Suprapubic skin (tissue), 4 donors: ENCODE data around the gene PHOX2A. TPM values are rescaled to one million over a fixed set of nuclear protein-coding genes. Genes with fewer than 3 reads are reported as not detected.

ENCODE experiments used
- DNase-seq, 2 donors: peaks; one replicate each; pipeline ENCODE4 v3.0.0-alpha.2; 2019; ENCODE audit warnings: low spot score in 2 of 2
- H3K27ac ChIP-seq: fragments of 200-600 bp; sonication (generic); one replicate; pipeline ENCODE4 v1.5.1; 2019
- H3K27me3 ChIP-seq: fragments of 200-600 bp; sonication (generic); one replicate; pipeline ENCODE4 v1.5.1; 2019
- H3K36me3 ChIP-seq: fragments of 200-600 bp; sonication (generic); one replicate; pipeline ENCODE4 v1.5.1; 2019
- H3K4me1 ChIP-seq: fragments of 200-600 bp; sonication (generic); one replicate; pipeline ENCODE4 v1.5.1; 2019
- H3K4me3 ChIP-seq: fragments of 200-600 bp; sonication (generic); one replicate; pipeline ENCODE4 v1.5.1; 2019; ENCODE audit warnings: mild to moderate bottlenecking
- H3K9me3 ChIP-seq: fragments of 200-600 bp; sonication (generic); one replicate; pipeline ENCODE4 v1.5.1; 2019
- CTCF ChIP-seq, 2 donors: fragments of 200-600 bp in 1 of 2; fragments of 450-650 bp in 1 of 2; sonication (generic) in 1 of 2; IDR thresholded peaks; one replicate each; pipeline ENCODE4 v1.5.1; 2016 to 2019; ENCODE audit warnings: antibody characterized with exemption in 2 of 2, mild to moderate bottlenecking in 1 of 2, moderate library complexity in 1 of 2
- EP300 ChIP-seq: sonication (generic); formaldehyde crosslinking; IDR thresholded peaks from one replicate; pipeline ENCODE4 v1.6.1; 2017; ENCODE audit warnings: antibody characterized with exemption
- POLR2A ChIP-seq, 2 donors: fragments of 450-650 bp; IDR thresholded peaks; one replicate each; pipeline ENCODE4 v1.6.1; 2017; ENCODE audit warnings: antibody characterized with exemption in 2 of 2, mild to moderate bottlenecking in 2 of 2, moderate library complexity in 2 of 2
- POLR2AphosphoS5 ChIP-seq, 3 donors: sonication (generic); formaldehyde crosslinking; IDR thresholded peaks; one replicate each; pipeline ENCODE4 v1.6.1; 2017; ENCODE audit warnings: antibody characterized with exemption in 3 of 3
- WGBS: methylation state at CpG from one replicate; pipeline ENCODE4 v1.1.5; 2018; 5-methylcytosine and 5-hydroxymethylcytosine counted together
- total RNA-seq, 4 donors: library from RNA; depleted of rRNA; stranded (reverse); fragments of >200 nt; gene quantifications; one replicate each; pipeline ENCODE4 v1.1.0, GENCODE V29; 2016

The PHOX2A gene
- total RNA-seq, 4 donors from 2014 or later: not detected

- no peaks in the 10 kb centered on the region for H3K36me3 ChIP-seq
- H3K27me3 ChIP-seq: peaks cover 3% of the 10 kb centered on the region
- H3K9me3 ChIP-seq: no peaks in the 10 kb centered on the region
- no peak overlapping the region for H3K27ac ChIP-seq
- H3K4me3 ChIP-seq: no peak overlapping the region
- 93% methylated on average over 24 of the region's 24 CpGs for WGBS
- no peaks in the 10 kb centered on the region for H3K4me1 ChIP-seq
- TF ChIP-seq EP300: no peak
- no peak for TF ChIP-seq CTCF (IDR thresholded peaks at IDR 0.05)
- no peak for TF ChIP-seq POLR2AphosphoS5 (IDR thresholded peaks at IDR 0.05)
- no peak for TF ChIP-seq POLR2A (IDR thresholded peaks at IDR 0.05)
- no peak for DNase-seq
These were observed 36.8 kb upstream of the PHOX2A start for GRCh38 chr11:72280726-72281315.

GRCh38 chr11:72280037-72280436 is 36.1 kb upstream of the PHOX2A start:
- 94% methylated on average over 12 of the region's 12 CpGs for WGBS

GRCh38 chr11:72278905-72279304 is 34.9 kb upstream of the PHOX2A start:
- Histone ChIP-seq H3K9me3 (no peaks in the 10 kb centered on the region), H3K4me3 (no peak overlapping the region), H3K27ac (no peak overlapping the region), H3K36me3 (no peaks in the 10 kb centered on the region), H3K27me3 (peaks cover 3% of the 10 kb centered on the region), H3K4me1 (no peaks in the 10 kb centered on the region)
- no peak for DNase-seq
- TF ChIP-seq CTCF (IDR thresholded peaks at IDR 0.05) (no peak), POLR2A (IDR thresholded peaks at IDR 0.05) (no peak), EP300 (no peak), POLR2AphosphoS5 (IDR thresholded peaks at IDR 0.05) (no peak)

More at GRCh38 chr11:72280037-72280436, 36.1 kb upstream of the PHOX2A start:
- H3K9me3 ChIP-seq: no peaks in the 10 kb centered on the region
- H3K27ac ChIP-seq: no peak overlapping the region
- TF ChIP-seq POLR2AphosphoS5 (IDR thresholded peaks at IDR 0.05): no peak
- TF ChIP-seq POLR2A (IDR thresholded peaks at IDR 0.05): no peak
- no peak for TF ChIP-seq CTCF (IDR thresholded peaks at IDR 0.05)
- TF ChIP-seq EP300: no peak
- H3K27me3 ChIP-seq: peaks cover 3% of the 10 kb centered on the region
- H3K4me1 ChIP-seq: no peaks in the 10 kb centered on the region
- H3K36me3 ChIP-seq: no peaks in the 10 kb centered on the region
- DNase-seq: no peak
- H3K4me3 ChIP-seq: no peak overlapping the region

GRCh38 chr11:72274435-72274834 is 30.5 kb upstream of the PHOX2A start:
- no peak overlapping the region for H3K27ac ChIP-seq
- H3K9me3 ChIP-seq: no peaks in the 10 kb centered on the region
- no peaks in the 10 kb centered on the region for H3K36me3 ChIP-seq
- no peak for DNase-seq
- H3K4me1 ChIP-seq: no peaks in the 10 kb centered on the region
- H3K4me3 ChIP-seq: no peak overlapping the region
- TF ChIP-seq EP300 (no peak), CTCF (IDR thresholded peaks at IDR 0.05) (no peak), POLR2A (IDR thresholded peaks at IDR 0.05) (no peak), POLR2AphosphoS5 (IDR thresholded peaks at IDR 0.05) (no peak)
- 87% methylated on average over 6 of the region's 6 CpGs for WGBS
- H3K27me3 ChIP-seq: peaks cover 3% of the 10 kb centered on the region

- H3K27ac ChIP-seq: no peak overlapping the region
- H3K27me3 ChIP-seq: no peaks in the 10 kb centered on the region
- no peaks in the 10 kb centered on the region for H3K36me3 ChIP-seq
- H3K9me3 ChIP-seq: no peaks in the 10 kb centered on the region
- TF ChIP-seq EP300: no peak
- no peak for TF ChIP-seq CTCF (IDR thresholded peaks at IDR 0.05)
- no peak for TF ChIP-seq POLR2A (IDR thresholded peaks at IDR 0.05)
- TF ChIP-seq POLR2AphosphoS5 (IDR thresholded peaks at IDR 0.05): no peak
- DNase-seq: no peak
- no peaks in the 10 kb centered on the region for H3K4me1 ChIP-seq
- WGBS: 79% methylated on average over 1 of the region's 1 CpG
- H3K4me3 ChIP-seq: no peak overlapping the region
These were observed 28.0 kb upstream of the PHOX2A start for GRCh38 chr11:72271980-72272379.
